ENCODE results near the gene ZNF410. TPM values are rescaled to one million over a fixed set of nuclear protein-coding genes. Genes with fewer than 3 reads are reported as not detected.
"Not testable (repeated sequence)": the region's sequence is repeated elsewhere in the genome, so short reads cannot be mapped to it uniquely, and the experiment has no call there.

ZNF410 gene, protein sequence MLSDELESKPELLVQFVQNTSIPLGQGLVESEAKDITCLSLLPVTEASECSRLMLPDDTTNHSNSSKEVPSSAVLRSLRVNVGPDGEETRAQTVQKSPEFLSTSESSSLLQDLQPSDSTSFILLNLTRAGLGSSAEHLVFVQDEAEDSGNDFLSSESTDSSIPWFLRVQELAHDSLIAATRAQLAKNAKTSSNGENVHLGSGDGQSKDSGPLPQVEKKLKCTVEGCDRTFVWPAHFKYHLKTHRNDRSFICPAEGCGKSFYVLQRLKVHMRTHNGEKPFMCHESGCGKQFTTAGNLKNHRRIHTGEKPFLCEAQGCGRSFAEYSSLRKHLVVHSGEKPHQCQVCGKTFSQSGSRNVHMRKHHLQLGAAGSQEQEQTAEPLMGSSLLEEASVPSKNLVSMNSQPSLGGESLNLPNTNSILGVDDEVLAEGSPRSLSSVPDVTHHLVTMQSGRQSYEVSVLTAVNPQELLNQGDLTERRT
- 10 to 100 TPM; 34.2 to 40.7 TPM for total RNA-seq
- polyA plus RNA-seq (2013, experiment 1 of 2) = 46.5 TPM
- polyA plus RNA-seq (2013, experiment 2 of 2) = 42.6 TPM
- long read RNA-seq, experiment 1, partial matches to known transcripts = 5 of 8 reads
- long read RNA-seq, experiment 1, other reads (novel, unspliced or antisense) = 1 of 8 reads
- long read RNA-seq, experiment 2, transcript ZNF410-211 (12 exons, 2,601 nt) = major isoform, 35 of 64 reads
- long read RNA-seq, experiment 2, transcript ZNF410-201 (11 exons, 2,293 nt) = minor isoform, 8 of 64 reads
- long read RNA-seq, experiment 2, partial matches to known transcripts = 0 of 64 reads
- long read RNA-seq, experiment 2, other reads (novel, unspliced or antisense) = 17 of 64 reads
- long read RNA-seq, experiment 3, transcript ZNF410-217 (12 exons, 1,961 nt) = minor isoform, 6 of 304 reads
- long read RNA-seq, experiment 3, transcript ZNF410-211 (12 exons, 2,601 nt) = major isoform, 179 of 304 reads
- long read RNA-seq, experiment 3, transcript ZNF410-201 (11 exons, 2,293 nt) = minor isoform, 55 of 304 reads
- long read RNA-seq, experiment 3, partial matches to known transcripts = 4 of 304 reads
- long read RNA-seq, experiment 3, other reads (novel, unspliced or antisense) = 60 of 304 reads
- long read RNA-seq, experiment 4, transcript ZNF410-201 (11 exons, 2,293 nt) = minor isoform, 12 of 63 reads
- long read RNA-seq, experiment 4, transcript ZNF410-211 (12 exons, 2,601 nt) = major isoform, 28 of 63 reads
- long read RNA-seq, experiment 4, partial matches to known transcripts = 6 of 63 reads
- long read RNA-seq, experiment 4, other reads (novel, unspliced or antisense) = 15 of 63 reads

GRCh38 chr14:73886449-73887317 lies at the start of gene ZNF410:
Gene ZNF410, plus strand, starts transcription at chr14:73886859. Its CDS starts 5,317 bp downstream, at chr14:73892176.
- H3K4me3 Mint-ChIP-seq = peak within 1 kb of the TSS; percentile 85
- H3K4me1 Mint-ChIP-seq = peaks cover 19% of the 10 kb centered on the region
- peaks cover 4% of the 10 kb centered on the region for H3K36me3 Mint-ChIP-seq (ENCODE audit: low read depth)
- no peaks in the 10 kb centered on the region for H3K4me1 ChIP-seq (ENCODE audit: control insufficient read depth, insufficient read depth, low read length)
- H3K27me3 Mint-ChIP-seq (ENCODE audit: insufficient read depth) = no peaks in the 10 kb centered on the region
- H3K9me3 ChIP-seq (ENCODE audit: control insufficient read depth, low read length) = no peaks in the 10 kb centered on the region
- peak within 1 kb of the TSS; percentile 95 for H3K9ac ChIP-seq (ENCODE audit: extremely low read depth, low read length, poor library complexity, severe bottlenecking)
- peak; percentile 92 for DNase-seq
- H3K36me3 ChIP-seq (ENCODE audit: control insufficient read depth, insufficient read depth, low read length) = peaks cover 6% of the 10 kb centered on the region
- H3K4me3 ChIP-seq (ENCODE audit: low read length) = peak within 1 kb of the TSS; percentile 99
- TF ChIP-seq, protein P1, sequence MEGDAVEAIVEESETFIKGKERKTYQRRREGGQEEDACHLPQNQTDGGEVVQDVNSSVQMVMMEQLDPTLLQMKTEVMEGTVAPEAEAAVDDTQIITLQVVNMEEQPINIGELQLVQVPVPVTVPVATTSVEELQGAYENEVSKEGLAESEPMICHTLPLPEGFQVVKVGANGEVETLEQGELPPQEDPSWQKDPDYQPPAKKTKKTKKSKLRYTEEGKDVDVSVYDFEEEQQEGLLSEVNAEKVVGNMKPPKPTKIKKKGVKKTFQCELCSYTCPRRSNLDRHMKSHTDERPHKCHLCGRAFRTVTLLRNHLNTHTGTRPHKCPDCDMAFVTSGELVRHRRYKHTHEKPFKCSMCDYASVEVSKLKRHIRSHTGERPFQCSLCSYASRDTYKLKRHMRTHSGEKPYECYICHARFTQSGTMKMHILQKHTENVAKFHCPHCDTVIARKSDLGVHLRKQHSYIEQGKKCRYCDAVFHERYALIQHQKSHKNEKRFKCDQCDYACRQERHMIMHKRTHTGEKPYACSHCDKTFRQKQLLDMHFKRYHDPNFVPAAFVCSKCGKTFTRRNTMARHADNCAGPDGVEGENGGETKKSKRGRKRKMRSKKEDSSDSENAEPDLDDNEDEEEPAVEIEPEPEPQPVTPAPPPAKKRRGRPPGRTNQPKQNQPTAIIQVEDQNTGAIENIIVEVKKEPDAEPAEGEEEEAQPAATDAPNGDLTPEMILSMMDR (conservative IDR thresholded peaks at IDR 0.05) = no peak
- peak within 1 kb of the TSS; percentile 93 for H3K27ac ChIP-seq (ENCODE audit: low read depth, low read length)
- no peaks in the 10 kb centered on the region for H3K27me3 ChIP-seq (ENCODE audit: control insufficient read depth, insufficient read depth, low read length, poor library complexity, severe bottlenecking)
- no peaks in the 10 kb centered on the region for H3K9me3 Mint-ChIP-seq
- H3K27ac Mint-ChIP-seq = peak within 1 kb of the TSS; percentile 94
- 0% methylated on average over 6 to 65 of the region's 65 CpGs for WGBS, 2 experiments (ENCODE audit: insufficient coverage in 1 of 2, insufficient read length in 1 of 2)

DNA sequence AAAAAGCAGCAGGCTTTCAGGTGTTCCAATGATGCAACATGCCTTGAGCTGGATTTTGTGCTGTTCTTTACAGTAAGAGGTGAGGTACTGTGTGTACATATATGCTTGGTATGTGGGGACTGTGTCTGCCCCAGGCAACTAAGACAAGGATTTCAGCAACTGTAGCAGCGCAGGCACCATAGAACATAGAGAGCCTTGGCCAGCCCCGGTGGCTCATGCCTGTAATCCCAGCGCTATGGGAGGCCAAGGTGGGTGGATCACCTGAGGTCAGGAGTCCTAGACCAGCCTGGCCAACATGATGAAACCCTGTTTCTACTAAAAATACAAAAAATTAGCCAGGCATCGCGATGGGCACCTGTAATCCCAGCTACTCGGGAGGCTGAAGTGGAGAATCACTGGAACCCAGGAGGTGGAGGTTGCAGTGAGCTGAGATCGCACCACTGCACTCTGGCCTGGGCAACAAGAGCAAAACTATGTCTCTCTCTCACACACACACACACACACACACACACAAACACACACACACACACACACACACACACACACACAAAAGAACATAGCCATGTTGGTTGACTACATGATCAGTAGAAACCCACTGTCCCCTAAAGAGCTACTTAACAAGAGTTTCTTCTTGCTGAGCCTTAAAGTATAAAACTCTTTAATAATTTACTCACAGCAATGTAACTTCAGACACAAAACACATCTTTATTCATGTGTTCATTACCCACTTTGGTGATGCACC lies 48.2 kb upstream of the ZNF410 start:
- not testable (repeated sequence) for H3K4me3 ChIP-seq (ENCODE audit: low read length); H3K27me3 ChIP-seq (ENCODE audit: control insufficient read depth, insufficient read depth, low read length, poor library complexity, severe bottlenecking); H3K4me3 Mint-ChIP-seq; H3K36me3 Mint-ChIP-seq (ENCODE audit: low read depth); H3K27me3 Mint-ChIP-seq (ENCODE audit: insufficient read depth); H3K9me3 Mint-ChIP-seq; H3K9me3 ChIP-seq (ENCODE audit: control insufficient read depth, low read length); H3K9ac ChIP-seq (ENCODE audit: extremely low read depth, low read length, poor library complexity, severe bottlenecking); H3K27ac ChIP-seq (ENCODE audit: low read depth, low read length); H3K27ac Mint-ChIP-seq; H3K36me3 ChIP-seq (ENCODE audit: control insufficient read depth, insufficient read depth, low read length); DNase-seq
- WGBS, 2 experiments (ENCODE audit: insufficient coverage in 1 of 2, insufficient read length in 1 of 2) = 93 to 95% methylated on average over 5 to 7 of the region's 7 CpGs
- H3K4me1 Mint-ChIP-seq = peaks cover 18% of the 10 kb centered on the region
- peaks cover 11% of the 10 kb centered on the region for H3K4me1 ChIP-seq (ENCODE audit: control insufficient read depth, insufficient read depth, low read length)

GRCh38 chr14:73842201-73842600 lies 44.5 kb upstream of the ZNF410 start:
- H3K4me1 Mint-ChIP-seq = no peaks in the 10 kb centered on the region
- no peak for DNase-seq
- no peak overlapping the region for H3K27ac Mint-ChIP-seq
- no peaks in the 10 kb centered on the region for H3K4me1 ChIP-seq (ENCODE audit: control insufficient read depth, insufficient read depth, low read length)
- H3K27me3 Mint-ChIP-seq (ENCODE audit: insufficient read depth) = no peaks in the 10 kb centered on the region
- H3K4me3 Mint-ChIP-seq = no peak overlapping the region
- peaks cover 8% of the 10 kb centered on the region for H3K9me3 ChIP-seq (ENCODE audit: control insufficient read depth, low read length)
- no peak overlapping the region for H3K4me3 ChIP-seq (ENCODE audit: low read length)
- H3K27ac ChIP-seq (ENCODE audit: low read depth, low read length) = no peak overlapping the region
- no peak overlapping the region for H3K9ac ChIP-seq (ENCODE audit: extremely low read depth, low read length, poor library complexity, severe bottlenecking)
- peaks cover 8% of the 10 kb centered on the region for H3K9me3 Mint-ChIP-seq
- no peaks in the 10 kb centered on the region for H3K36me3 ChIP-seq (ENCODE audit: control insufficient read depth, insufficient read depth, low read length)
- H3K27me3 ChIP-seq (ENCODE audit: control insufficient read depth, insufficient read depth, low read length, poor library complexity, severe bottlenecking) = no peaks in the 10 kb centered on the region
- H3K36me3 Mint-ChIP-seq (ENCODE audit: low read depth) = no peaks in the 10 kb centered on the region
- WGBS, 2 experiments (ENCODE audit: insufficient coverage in 1 of 2, insufficient read length in 1 of 2) = 89 to 100% methylated on average over 1 of the region's 1 CpG
- TF ChIP-seq, protein P1 (conservative IDR thresholded peaks at IDR 0.05) = no peak

Measured in endodermal cell (in vitro differentiated cells).